ENCODE measurements around the gene AHNAK.

Gene AHNAK

GRCh38 chr11:62419314-62419929, 127.2 kb downstream of the AHNAK start:
- DNase-seq (ENCODE audit: insufficient read length, low spot score) (no peak), FAIRE-seq (no peak)

DNA sequence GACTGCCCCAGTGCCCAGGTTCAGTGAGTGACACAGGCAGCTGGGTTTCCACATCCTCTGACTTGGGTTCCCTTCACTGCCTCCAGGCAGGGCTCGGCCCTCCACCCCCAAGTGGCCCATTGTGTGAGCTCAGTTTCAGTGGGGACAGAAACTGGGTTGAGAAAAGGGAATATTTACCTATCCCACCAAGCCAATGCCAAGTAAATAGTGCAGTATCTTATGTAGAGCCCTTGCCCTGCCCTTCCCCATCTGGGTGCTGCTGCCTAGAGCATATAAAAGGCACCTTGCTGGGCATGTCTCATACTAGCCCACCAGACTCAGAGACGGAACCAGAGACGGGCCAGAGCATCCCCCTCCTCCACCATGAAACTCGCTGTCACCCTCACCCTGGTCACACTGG, 127.9 kb downstream of the AHNAK start, which contains the start of gene SCGB1A1:
SCGB1A1 (plus strand) TSS at position 301 of the 400 bp plus-strand sequence; CDS start at position 364, 63 bp downstream.
- no peak for FAIRE-seq
- no peak for DNase-seq (ENCODE audit: insufficient read length, low spot score)

DNA sequence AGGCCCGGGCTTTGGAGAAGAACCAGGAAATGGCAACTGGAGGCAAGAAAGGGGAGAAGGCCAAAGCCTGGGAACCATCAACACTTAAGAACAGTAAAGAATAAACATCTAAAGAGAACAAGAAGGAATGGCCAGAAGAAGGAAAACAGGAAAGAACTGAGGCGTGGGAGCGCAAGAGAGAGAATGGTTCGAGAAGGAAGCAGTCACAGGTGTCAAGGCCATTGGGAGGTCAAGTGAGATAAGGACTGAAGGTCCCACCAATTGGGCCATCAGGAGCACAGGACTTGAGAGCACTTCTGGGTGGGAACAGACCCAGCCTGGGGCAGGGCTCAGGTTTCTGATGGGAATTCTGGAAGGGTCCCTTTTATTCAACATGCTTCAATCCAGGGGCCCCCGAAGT, 128.5 kb downstream of the AHNAK start:
- FAIRE-seq (no peak), DNase-seq (ENCODE audit: insufficient read length, low spot score) (no peak)

GRCh38 chr11:62416596-62416995, 130.0 kb downstream of the AHNAK start:
- FAIRE-seq: no peak
- no peak for DNase-seq (ENCODE audit: insufficient read length, low spot score)

DNA sequence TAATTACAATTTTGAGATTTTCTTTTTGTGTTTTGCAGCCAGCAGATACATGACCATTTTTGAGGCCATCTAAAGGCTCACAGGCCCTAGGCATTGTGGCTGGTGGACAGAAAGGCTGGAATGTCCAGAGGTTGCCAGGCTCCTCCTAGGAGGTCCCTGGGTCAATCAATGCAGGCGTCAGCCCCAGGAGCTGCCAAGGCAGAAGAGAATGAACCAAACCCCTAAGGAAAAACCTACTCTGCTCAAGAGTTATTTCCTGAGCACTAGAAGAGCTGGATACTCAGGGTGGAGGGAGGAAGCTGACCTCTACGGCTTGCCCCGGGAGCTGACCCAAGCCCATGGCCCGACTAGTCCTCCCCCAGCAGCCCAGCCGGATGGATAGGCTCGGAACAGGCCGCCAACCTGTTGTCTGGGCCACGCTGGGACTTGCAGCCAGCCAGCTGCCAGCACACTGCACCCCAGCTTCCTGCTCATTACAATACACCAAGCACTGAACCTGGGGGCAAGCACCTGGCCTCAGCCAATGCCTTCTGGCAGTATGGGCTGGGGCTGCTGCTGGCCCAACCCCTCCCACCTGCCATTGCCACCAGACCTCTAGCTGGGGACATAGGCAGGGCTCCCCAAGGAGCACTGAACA, 133.4 kb downstream of the AHNAK start:
- FAIRE-seq (no peak), DNase-seq (ENCODE audit: insufficient read length, low spot score) (no peak)

DNA sequence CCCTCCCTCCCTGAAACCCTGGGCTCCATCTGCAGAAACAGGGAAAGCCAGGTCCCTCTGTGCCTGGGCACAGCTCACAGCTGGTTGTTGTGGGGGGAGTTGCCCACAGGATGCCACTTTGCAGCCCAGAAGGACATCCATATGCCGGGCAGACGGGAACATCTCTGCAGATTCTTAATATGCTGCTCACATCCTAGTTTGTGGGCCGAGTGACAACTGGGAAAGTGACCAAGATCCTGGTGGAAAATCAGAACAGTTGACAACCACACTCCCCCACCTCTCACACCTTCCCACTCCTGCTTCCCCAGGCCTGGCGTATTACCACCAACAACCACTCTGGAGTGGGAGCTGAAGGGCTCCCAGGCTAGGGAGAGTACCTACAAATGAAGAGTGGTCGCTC, 135.1 kb downstream of the AHNAK start:
- no peak for DNase-seq (ENCODE audit: insufficient read length, low spot score)
- FAIRE-seq: no peak

- FAIRE-seq: no peak
- no peak for DNase-seq (ENCODE audit: insufficient read length, low spot score)
Measured at GRCh38 chr11:62410972-62411371, 135.6 kb downstream of the AHNAK start.

DNA sequence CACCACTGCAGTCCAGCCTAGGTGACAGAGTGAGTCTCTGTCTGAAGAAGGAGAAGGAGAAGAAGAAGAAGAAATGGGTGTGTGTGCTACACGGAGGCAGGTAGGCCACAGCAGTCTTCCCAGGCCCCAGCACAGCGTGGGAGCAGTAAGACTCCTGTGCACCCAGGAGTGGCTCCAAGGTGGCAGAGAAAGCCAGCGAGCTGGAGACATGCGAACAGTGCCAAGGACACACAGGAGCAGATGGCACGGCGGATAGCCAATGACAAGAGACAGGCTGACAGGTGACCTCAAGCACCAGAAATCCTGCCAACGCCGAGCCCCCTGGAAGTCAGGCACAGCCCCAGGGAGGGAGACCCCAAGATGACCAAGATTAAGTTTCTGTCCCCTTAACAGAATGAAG, 136.8 kb downstream of the AHNAK start:
- FAIRE-seq (no peak), DNase-seq (ENCODE audit: insufficient read length, low spot score) (no peak)

DNA sequence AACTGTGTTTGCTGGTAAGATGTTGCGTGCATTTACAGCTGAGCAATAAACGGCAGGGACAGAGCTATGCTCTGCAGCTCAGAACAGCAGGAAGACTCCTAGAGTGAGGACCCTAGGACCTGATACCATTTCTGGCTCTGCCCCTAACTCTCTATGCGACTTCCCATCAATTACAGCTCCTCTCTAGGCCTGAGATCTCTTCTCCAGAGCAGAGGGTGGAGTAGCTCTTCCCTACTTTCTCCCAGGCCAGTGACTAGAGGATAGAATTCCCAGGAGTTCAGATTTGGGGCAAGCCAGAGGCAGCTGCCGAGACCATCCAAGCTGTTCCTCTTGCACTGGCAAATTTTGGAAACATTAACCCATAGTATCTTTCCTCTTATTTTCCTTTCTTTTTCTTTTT, 140.6 kb downstream of the AHNAK start:
- FAIRE-seq (no peak), DNase-seq (ENCODE audit: insufficient read length, low spot score) (no peak)

GRCh38 chr11:62404901-62405300, 141.7 kb downstream of the AHNAK start:
- FAIRE-seq (no peak), DNase-seq (ENCODE audit: insufficient read length, low spot score) (no peak)

GRCh38 chr11:62404435-62404834, 142.2 kb downstream of the AHNAK start:
- FAIRE-seq (no peak), DNase-seq (ENCODE audit: insufficient read length, low spot score) (no peak)

DNA sequence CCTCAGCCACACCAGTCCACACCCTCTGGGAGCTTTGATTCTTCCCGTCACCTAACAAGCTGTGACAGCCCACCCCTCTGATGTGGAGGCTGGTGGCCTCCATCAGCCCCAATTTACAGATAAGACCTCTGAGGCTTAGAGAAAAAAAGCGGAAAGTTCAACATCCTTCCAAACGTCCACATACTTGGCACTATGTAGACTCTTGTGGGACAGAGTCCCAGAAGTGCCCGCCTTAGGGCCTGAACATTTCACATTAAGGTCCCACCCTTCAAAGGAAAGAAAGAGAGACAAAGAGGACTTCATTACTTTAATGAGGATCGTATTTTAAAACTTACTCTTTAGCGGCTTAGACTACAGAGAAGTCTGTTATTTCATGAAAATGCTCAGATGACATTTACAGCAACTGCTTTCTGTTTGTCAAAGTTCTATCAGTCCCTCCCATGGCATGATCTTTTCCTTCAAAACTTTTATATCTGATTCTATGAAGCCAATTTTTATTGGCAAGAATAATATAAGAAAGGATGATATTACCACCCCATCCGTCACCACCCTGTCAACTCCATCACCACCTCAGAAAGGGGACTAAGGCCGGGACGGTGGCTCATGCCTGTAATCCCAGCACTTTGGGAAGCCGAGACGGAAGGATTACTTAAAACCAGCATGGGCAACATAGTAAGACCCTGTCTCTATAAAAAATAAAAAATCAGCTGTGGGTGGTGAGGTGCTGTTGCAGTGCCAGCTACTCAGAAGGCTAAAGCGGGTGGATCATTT, 143.5 kb downstream of the AHNAK start:
- no peak for DNase-seq (ENCODE audit: insufficient read length, low spot score)
- no peak for FAIRE-seq

DNA sequence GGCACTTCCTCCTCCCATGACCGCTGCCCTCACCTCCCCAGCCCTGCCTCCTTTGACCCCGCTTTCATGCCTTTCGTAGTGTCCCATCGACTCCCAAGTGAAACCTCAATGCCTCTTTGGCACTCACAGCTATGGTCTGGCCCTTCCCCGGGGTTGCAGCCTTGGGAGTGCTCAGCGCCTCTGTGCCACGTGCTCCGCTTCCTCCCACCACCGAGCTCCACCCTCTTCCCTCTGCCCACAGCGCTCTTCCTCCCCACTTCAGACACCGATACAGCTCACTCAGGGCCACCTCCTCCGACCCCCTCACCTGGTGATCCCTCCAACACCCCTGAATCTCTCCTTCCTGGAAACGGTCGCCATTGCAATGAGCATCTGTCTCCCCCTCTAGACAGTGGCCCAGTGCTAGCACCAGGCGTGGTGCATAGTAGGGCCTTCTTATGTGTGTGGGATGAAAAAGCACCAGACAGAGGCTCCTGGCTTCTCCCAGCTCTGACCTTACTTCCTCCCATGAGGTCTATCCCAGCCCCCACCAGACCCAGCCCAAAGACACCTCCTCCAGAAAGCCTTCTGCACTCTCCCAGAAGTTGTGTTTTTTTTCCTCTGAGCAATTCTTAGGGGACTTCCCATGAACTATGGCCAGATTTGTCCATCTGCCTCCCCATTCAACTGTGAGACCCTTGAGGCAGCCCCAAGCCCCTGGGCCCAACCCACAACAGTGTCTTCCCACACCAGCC, 144.2 kb downstream of the AHNAK start:
- no peak for FAIRE-seq

GRCh38 chr11:62401811-62402210, 144.8 kb downstream of the AHNAK start:
- DNase-seq (ENCODE audit: insufficient read length, low spot score) (no peak), FAIRE-seq (no peak)

More for the DNA sequence above, 144.2 kb downstream of the AHNAK start:
- DNase-seq (ENCODE audit: insufficient read length, low spot score): no peak

DNA sequence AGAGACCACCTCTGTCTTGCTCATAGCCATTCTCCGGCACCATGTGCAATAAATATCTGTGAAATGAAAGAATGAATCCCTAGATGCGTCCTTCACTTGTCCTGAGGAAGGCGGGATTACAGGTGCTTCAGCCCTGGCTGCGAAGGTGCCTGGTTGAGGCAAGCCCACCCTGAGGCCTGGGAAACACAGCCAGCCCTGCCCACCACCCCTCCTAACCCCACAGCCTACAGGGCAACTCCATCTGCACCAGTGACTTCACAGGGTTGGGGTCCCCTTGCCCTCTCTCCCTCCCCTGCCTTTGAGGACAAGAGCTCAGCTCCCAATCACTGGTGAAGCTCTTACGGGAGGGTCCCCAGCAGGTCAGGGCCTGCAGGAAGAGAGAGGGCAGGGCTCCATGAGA, 145.2 kb downstream of the AHNAK start:
- no peak for FAIRE-seq
- DNase-seq (ENCODE audit: insufficient read length, low spot score): no peak

DNA sequence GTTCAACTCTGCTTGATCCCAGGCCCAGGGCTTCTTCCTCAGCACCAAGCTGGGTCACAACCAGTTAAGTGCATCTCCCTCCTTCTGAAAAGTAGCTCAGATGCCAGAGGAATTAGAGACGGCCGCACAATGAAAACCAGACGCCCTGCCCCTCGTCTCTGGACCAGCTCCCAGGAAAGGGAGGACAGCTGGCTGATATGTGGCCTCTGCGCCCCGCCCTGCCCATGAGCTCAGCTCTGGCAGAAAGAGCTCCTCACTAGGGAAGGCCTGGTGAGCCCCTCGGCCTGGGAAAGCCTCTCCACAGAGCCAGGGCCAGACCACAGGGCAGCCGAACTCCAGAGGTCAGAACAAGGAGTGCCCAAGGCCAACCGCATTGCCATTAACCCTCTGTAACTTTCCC, 145.8 kb downstream of the AHNAK start:
- FAIRE-seq (no peak), DNase-seq (ENCODE audit: insufficient read length, low spot score) (peak; percentile 29)

DNA sequence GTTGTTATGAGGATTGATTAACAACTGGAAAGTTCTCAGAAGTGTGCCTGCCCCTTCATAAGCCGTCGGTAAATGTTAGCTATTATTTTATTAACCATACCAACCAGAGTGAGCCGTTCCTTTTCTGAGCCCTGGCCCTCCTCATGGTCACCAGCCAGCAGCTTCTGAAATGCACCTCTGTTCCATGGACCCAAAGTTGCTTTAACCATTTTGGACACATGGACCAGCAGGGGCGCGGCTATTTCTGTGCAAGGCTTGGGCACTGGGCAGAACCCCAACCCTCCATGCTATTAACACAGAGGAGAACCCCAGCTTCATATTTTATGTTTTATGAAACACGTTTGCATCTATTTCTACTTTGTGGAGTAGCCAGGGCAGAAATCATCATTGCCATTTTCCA, 146.3 kb downstream of the AHNAK start:
- FAIRE-seq (no peak), DNase-seq (ENCODE audit: insufficient read length, low spot score) (no peak)

GRCh38 chr11:62399878-62400266, 146.7 kb downstream of the AHNAK start:
- FAIRE-seq (no peak), DNase-seq (ENCODE audit: insufficient read length, low spot score) (no peak)

GRCh38 chr11:62399172-62399877, 147.3 kb downstream of the AHNAK start:
- DNase-seq (ENCODE audit: insufficient read length, low spot score) (no peak), FAIRE-seq (no peak)
